Activated CD4-positive, alpha-beta T cell treated with anti-CD3 and anti-CD28 coated beads, Interleukin-2, amount 10 ng/mL, durations not matched to agents 24 days and 14 days (primary cell): ENCODE data around the gene NAALADL2. TPM values are rescaled to one million over a fixed set of nuclear protein-coding genes. Genes with fewer than 3 reads are reported as not detected.

Source experiments
- DNase-seq: peaks from one replicate; pipeline ENCODE4 v3.0.0; 2022
- H3K27ac Mint-ChIP-seq: one replicate; pipeline ENCODE4 v1.8.0; 2022; ENCODE audit warnings: mild to moderate bottlenecking, mixed read lengths
- H3K27me3 Mint-ChIP-seq: one replicate; pipeline ENCODE4 v1.8.0; 2022; ENCODE audit warnings: mixed read lengths
- H3K36me3 Mint-ChIP-seq: one replicate; pipeline ENCODE4 v1.8.0; 2022; ENCODE audit warnings: low read depth, mild to moderate bottlenecking, mixed read lengths
- H3K4me1 Mint-ChIP-seq: one replicate; pipeline ENCODE4 v1.8.0; 2021; ENCODE audit warnings: mixed read lengths
- H3K4me3 Mint-ChIP-seq: one replicate; pipeline ENCODE4 v1.8.0; 2022; ENCODE audit warnings: mild to moderate bottlenecking, moderate library complexity, mixed read lengths
- H3K9me3 Mint-ChIP-seq: one replicate; pipeline ENCODE4 v1.8.0; 2021; ENCODE audit warnings: mixed read lengths
- intact Hi-C: fragments of 100-400 bp; cut with micrococcal nuclease; formaldehyde crosslinking; loops from one replicate; pipeline ENCODE4 v1.15.1; 2023
- total RNA-seq: library from RNA; stranded (reverse); gene quantifications from 2 replicates; pipeline ENCODE4 v1.2.3, GENCODE V29; 2022

The NAALADL2 gene
- total RNA-seq, 1 donor from 2014 or later, result not detected

- DNase-seq, result no peak
- H3K4me1 Mint-ChIP-seq, result no peaks in the 10 kb centered on the region
- H3K9me3 Mint-ChIP-seq, result no peaks in the 10 kb centered on the region
- intact Hi-C loops, result no loop called here
- no peaks in the 10 kb centered on the region for H3K36me3 Mint-ChIP-seq
- no peaks in the 10 kb centered on the region for H3K27me3 Mint-ChIP-seq
- H3K27ac Mint-ChIP-seq, result no peak overlapping the region
- no peak overlapping the region for H3K4me3 Mint-ChIP-seq
These were observed 232.4 kb downstream of the NAALADL2 start for GRCh38 chr3:175091426-175092114.

GRCh38 chr3:175093748-175094147, 234.6 kb downstream of the NAALADL2 start:
- intact Hi-C loops, result no loop called here

GRCh38 chr3:175094344-175094743, 235.2 kb downstream of the NAALADL2 start:
- no peaks in the 10 kb centered on the region for H3K36me3 Mint-ChIP-seq
- H3K27ac Mint-ChIP-seq, result no peak overlapping the region
- H3K4me1 Mint-ChIP-seq, result no peaks in the 10 kb centered on the region
- no peaks in the 10 kb centered on the region for H3K9me3 Mint-ChIP-seq
- H3K4me3 Mint-ChIP-seq, result no peak overlapping the region
- no peak for DNase-seq
- H3K27me3 Mint-ChIP-seq, result no peaks in the 10 kb centered on the region
- intact Hi-C loops, result no loop called here

More at GRCh38 chr3:175093748-175094147, 234.6 kb downstream of the NAALADL2 start:
- Mint-ChIP-seq H3K27ac (no peak overlapping the region), H3K4me3 (no peak overlapping the region), H3K4me1 (no peaks in the 10 kb centered on the region), H3K27me3 (no peaks in the 10 kb centered on the region), H3K36me3 (no peaks in the 10 kb centered on the region), H3K9me3 (no peaks in the 10 kb centered on the region)
- DNase-seq, result no peak

- Mint-ChIP-seq H3K9me3 (no peaks in the 10 kb centered on the region), H3K4me1 (no peaks in the 10 kb centered on the region), H3K36me3 (no peaks in the 10 kb centered on the region), H3K27ac (no peak overlapping the region), H3K27me3 (no peaks in the 10 kb centered on the region), H3K4me3 (no peak overlapping the region)
- no peak for DNase-seq
- intact Hi-C loops, result no loop called here
These were observed 239.5 kb downstream of the NAALADL2 start for GRCh38 chr3:175098644-175099043.

GRCh38 chr3:175102161-175102560, 243.0 kb downstream of the NAALADL2 start:
- no peaks in the 10 kb centered on the region for H3K27me3 Mint-ChIP-seq
- H3K36me3 Mint-ChIP-seq, result no peaks in the 10 kb centered on the region
- no peaks in the 10 kb centered on the region for H3K4me1 Mint-ChIP-seq
- intact Hi-C loops, result no loop called here
- no peak overlapping the region for H3K4me3 Mint-ChIP-seq
- no peak overlapping the region for H3K27ac Mint-ChIP-seq
- no peak for DNase-seq
- no peaks in the 10 kb centered on the region for H3K9me3 Mint-ChIP-seq

- Mint-ChIP-seq H3K4me1 (no peaks in the 10 kb centered on the region), H3K9me3 (no peaks in the 10 kb centered on the region), H3K36me3 (no peaks in the 10 kb centered on the region), H3K27ac (no peak overlapping the region), H3K27me3 (no peaks in the 10 kb centered on the region), H3K4me3 (no peak overlapping the region)
- no peak for DNase-seq
- intact Hi-C loops, result no loop called here
These were observed 244.2 kb downstream of the NAALADL2 start for GRCh38 chr3:175103298-175103697.

- no peak for DNase-seq
- H3K4me1 Mint-ChIP-seq, result no peaks in the 10 kb centered on the region
- no peaks in the 10 kb centered on the region for H3K36me3 Mint-ChIP-seq
- no peak overlapping the region for H3K4me3 Mint-ChIP-seq
- no peak overlapping the region for H3K27ac Mint-ChIP-seq
- no peaks in the 10 kb centered on the region for H3K9me3 Mint-ChIP-seq
- H3K27me3 Mint-ChIP-seq, result no peaks in the 10 kb centered on the region
- intact Hi-C loops, result no loop called here
These were observed 245.9 kb downstream of the NAALADL2 start for GRCh38 chr3:175105066-175105465.

- intact Hi-C loops, result no loop called here
- Mint-ChIP-seq H3K4me1 (no peaks in the 10 kb centered on the region), H3K27ac (no peak overlapping the region), H3K4me3 (no peak overlapping the region), H3K9me3 (no peaks in the 10 kb centered on the region), H3K27me3 (no peaks in the 10 kb centered on the region), H3K36me3 (no peaks in the 10 kb centered on the region)
- DNase-seq, result no peak
These were observed 248.1 kb downstream of the NAALADL2 start for GRCh38 chr3:175107231-175107630.

GRCh38 chr3:175107995-175108394, 248.9 kb downstream of the NAALADL2 start:
- no peaks in the 10 kb centered on the region for H3K9me3 Mint-ChIP-seq
- no peaks in the 10 kb centered on the region for H3K27me3 Mint-ChIP-seq
- no peaks in the 10 kb centered on the region for H3K36me3 Mint-ChIP-seq
- DNase-seq, result no peak
- intact Hi-C loops, result no loop called here
- H3K4me3 Mint-ChIP-seq, result no peak overlapping the region
- no peaks in the 10 kb centered on the region for H3K4me1 Mint-ChIP-seq
- H3K27ac Mint-ChIP-seq, result no peak overlapping the region

- H3K4me3 Mint-ChIP-seq, result no peak overlapping the region
- H3K9me3 Mint-ChIP-seq, result no peaks in the 10 kb centered on the region
- no peaks in the 10 kb centered on the region for H3K4me1 Mint-ChIP-seq
- intact Hi-C loops, result no loop called here
- no peak overlapping the region for H3K27ac Mint-ChIP-seq
- H3K36me3 Mint-ChIP-seq, result no peaks in the 10 kb centered on the region
- no peak for DNase-seq
- no peaks in the 10 kb centered on the region for H3K27me3 Mint-ChIP-seq
These were observed 249.5 kb downstream of the NAALADL2 start for GRCh38 chr3:175108613-175109151.

GRCh38 chr3:175111036-175111435, 251.9 kb downstream of the NAALADL2 start:
- Mint-ChIP-seq H3K27me3 (no peaks in the 10 kb centered on the region), H3K4me3 (no peak overlapping the region), H3K4me1 (no peaks in the 10 kb centered on the region), H3K36me3 (no peaks in the 10 kb centered on the region), H3K27ac (no peak overlapping the region), H3K9me3 (no peaks in the 10 kb centered on the region)
- intact Hi-C loops, result no loop called here
- no peak for DNase-seq

GRCh38 chr3:175118382-175118941, 259.3 kb downstream of the NAALADL2 start:
- DNase-seq, result no peak
- no peaks in the 10 kb centered on the region for H3K36me3 Mint-ChIP-seq
- intact Hi-C loops, result no loop called here
- no peak overlapping the region for H3K4me3 Mint-ChIP-seq
- H3K27ac Mint-ChIP-seq, result no peak overlapping the region
- no peaks in the 10 kb centered on the region for H3K9me3 Mint-ChIP-seq
- H3K27me3 Mint-ChIP-seq, result no peaks in the 10 kb centered on the region
- H3K4me1 Mint-ChIP-seq, result no peaks in the 10 kb centered on the region

- Mint-ChIP-seq H3K27me3 (no peaks in the 10 kb centered on the region), H3K4me3 (no peak overlapping the region), H3K36me3 (no peaks in the 10 kb centered on the region), H3K4me1 (no peaks in the 10 kb centered on the region), H3K9me3 (no peaks in the 10 kb centered on the region), H3K27ac (no peak overlapping the region)
- no peak for DNase-seq
- intact Hi-C loops, result no loop called here
These were observed 262.1 kb downstream of the NAALADL2 start for GRCh38 chr3:175121225-175121624.

- no peaks in the 10 kb centered on the region for H3K9me3 Mint-ChIP-seq
- H3K4me3 Mint-ChIP-seq, result no peak overlapping the region
- H3K36me3 Mint-ChIP-seq, result no peaks in the 10 kb centered on the region
- no peaks in the 10 kb centered on the region for H3K27me3 Mint-ChIP-seq
- H3K4me1 Mint-ChIP-seq, result no peaks in the 10 kb centered on the region
- no peak for DNase-seq
- no peak overlapping the region for H3K27ac Mint-ChIP-seq
- intact Hi-C loops, result no loop called here
These were observed 268.0 kb downstream of the NAALADL2 start for GRCh38 chr3:175127075-175127662.
